Thoracic aorta (tissue), 2 donors: ENCODE results near the gene AEBP1. TPM values are rescaled to one million over a fixed set of nuclear protein-coding genes. Genes with fewer than 3 reads are reported as not detected.
A peak's percentile ranks its signal among the peaks of the same experiment; 100 is the strongest.

Experiments
- ATAC-seq: fragments of 150-250 bp; one replicate; pipeline ENCODE4 v1.8.0; 2017; ENCODE audit warnings: low read depth; ENCODE audit not compliant: insufficient number of reproducible peaks, low FRiP score
- DNase-seq: peaks from one replicate; pipeline ENCODE4 v3.0.0-alpha.2; 2020; ENCODE audit warnings: low spot score
- H3K27ac ChIP-seq, 2 donors: fragments of 200-600 bp; sonication (generic); 1 replicate in 1 of 2; 2 replicates in 1 of 2; pipeline ENCODE4 v1.5.1; 2016; ENCODE audit warnings: mild to moderate bottlenecking in 2 of 2, moderate library complexity in 2 of 2
- H3K27me3 ChIP-seq: fragments of 200-600 bp; sonication (generic); replicated peaks from 2 replicates; pipeline ENCODE4 v1.6.0; 2016; ENCODE audit warnings: mild to moderate bottlenecking; ENCODE audit not compliant: insufficient read depth
- H3K36me3 ChIP-seq: fragments of 200-600 bp; sonication (generic); one replicate; pipeline ENCODE4 v1.5.1; 2016
- H3K4me1 ChIP-seq, 2 donors: fragments of 200-600 bp; sonication (generic); 1 replicate in 1 of 2; 2 replicates in 1 of 2; pipeline versions ENCODE4 v1.5.1 to v1.6.0; 2016; ENCODE audit warnings: low read depth in 2 of 2, mild to moderate bottlenecking in 1 of 2; ENCODE audit not compliant: control insufficient read depth in 1 of 2
- H3K4me3 ChIP-seq: fragments of 200-600 bp; sonication (generic); 2 replicates; pipeline ENCODE4 v1.5.1; 2016; ENCODE audit warnings: mild to moderate bottlenecking
- H3K9me3 ChIP-seq: fragments of 200-600 bp; sonication (generic); 2 replicates; pipeline ENCODE4 v1.5.1; 2016
- CTCF ChIP-seq: fragments of 200-600 bp; sonication (generic); IDR thresholded peaks from one replicate; pipeline ENCODE4 v1.5.1; 2019; ENCODE audit warnings: antibody characterized with exemption
- total RNA-seq, 2 donors: library from RNA; depleted of rRNA; stranded (reverse); fragments of >200 nt; gene quantifications; one replicate each; pipeline versions ENCODE4 v1.1.0 to v1.2.3, GENCODE V29; 2016

The AEBP1 gene
- total RNA-seq, 2 donors from 2014 or later = 1,006 to 1,415 TPM

GRCh38 chr7:44109991-44110390 lies 5.8 kb downstream of the AEBP1 start:
- H3K36me3 ChIP-seq = peaks cover 67% of the 10 kb centered on the region
- no peak overlapping the region for H3K4me3 ChIP-seq
- no peak for DNase-seq
- H3K27me3 ChIP-seq = no peaks in the 10 kb centered on the region
- no peaks in the 10 kb centered on the region for H3K9me3 ChIP-seq
- H3K27ac ChIP-seq = peak overlapping the region; percentile 99 to 100
- TF ChIP-seq CTCF = no peak
- no peak for ATAC-seq
- peaks cover 30 to 91% of the 10 kb centered on the region in 2 donors for H3K4me1 ChIP-seq

GRCh38 chr7:44110719-44111635 lies 6.8 kb downstream of the AEBP1 start:
- ATAC-seq (no peak), DNase-seq (no peak)
- Histone ChIP-seq H3K27me3 (no peaks in the 10 kb centered on the region), H3K36me3 (peaks cover 67% of the 10 kb centered on the region), H3K4me3 (no peak overlapping the region), H3K9me3 (no peaks in the 10 kb centered on the region), H3K27ac (peak overlapping the region; percentile 50 to 100), H3K4me1 (peaks cover 30 to 86% of the 10 kb centered on the region in 2 donors)
- no peak for TF ChIP-seq CTCF

- Histone ChIP-seq H3K4me1 (peaks cover 22 to 78% of the 10 kb centered on the region in 2 donors), H3K9me3 (no peaks in the 10 kb centered on the region), H3K4me3 (no peak overlapping the region), H3K27ac (peak overlapping the region; percentile 30 to 100), H3K27me3 (no peaks in the 10 kb centered on the region), H3K36me3 (peaks cover 67% of the 10 kb centered on the region)
- DNase-seq = no peak
- no peak for TF ChIP-seq CTCF
- no peak for ATAC-seq
Measured at GRCh38 chr7:44111761-44112160, 7.6 kb downstream of the AEBP1 start.

GRCh38 chr7:44112231-44112996 lies 8.3 kb downstream of the AEBP1 start:
- H3K9me3 ChIP-seq = no peaks in the 10 kb centered on the region
- H3K36me3 ChIP-seq = peaks cover 67% of the 10 kb centered on the region
- DNase-seq = no peak
- no peak for TF ChIP-seq CTCF
- H3K27me3 ChIP-seq = no peaks in the 10 kb centered on the region
- H3K27ac ChIP-seq = peak overlapping the region; percentile 30 to 100
- H3K4me1 ChIP-seq = peaks cover 16 to 72% of the 10 kb centered on the region in 2 donors
- ATAC-seq = no peak
- H3K4me3 ChIP-seq = no peak overlapping the region
